C1 segment of cervical spinal cord (tissue), 14 donors: ENCODE results near the gene NOL3.

Experiments
- DNase-seq, 14 donors: peaks; one replicate each; lab custom pipeline; 2025; lab: John Stamatoyannopoulos, UW

Gene NOL3

DNA sequence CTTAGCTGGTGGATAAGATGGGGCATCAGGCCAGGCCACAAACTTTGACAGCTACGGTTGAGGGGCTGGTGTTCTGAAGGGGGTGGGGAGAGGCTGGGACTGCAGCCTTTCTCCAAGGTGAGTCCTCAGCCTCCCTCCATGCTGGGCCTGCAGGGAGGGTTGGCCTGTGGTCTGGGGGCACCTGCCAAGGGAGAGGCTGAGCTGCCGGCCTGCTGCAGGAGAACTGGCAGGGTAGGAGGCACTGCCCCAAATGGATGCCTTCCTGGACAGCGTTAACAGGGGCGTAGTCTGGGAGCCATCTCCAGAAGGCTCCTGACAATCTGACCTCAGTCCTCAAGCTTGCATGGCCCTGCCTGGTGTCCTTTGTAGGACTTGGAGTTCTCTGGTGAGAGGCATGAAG lies 33.7 kb downstream of the NOL3 start:
- no peak for DNase-seq

DNA sequence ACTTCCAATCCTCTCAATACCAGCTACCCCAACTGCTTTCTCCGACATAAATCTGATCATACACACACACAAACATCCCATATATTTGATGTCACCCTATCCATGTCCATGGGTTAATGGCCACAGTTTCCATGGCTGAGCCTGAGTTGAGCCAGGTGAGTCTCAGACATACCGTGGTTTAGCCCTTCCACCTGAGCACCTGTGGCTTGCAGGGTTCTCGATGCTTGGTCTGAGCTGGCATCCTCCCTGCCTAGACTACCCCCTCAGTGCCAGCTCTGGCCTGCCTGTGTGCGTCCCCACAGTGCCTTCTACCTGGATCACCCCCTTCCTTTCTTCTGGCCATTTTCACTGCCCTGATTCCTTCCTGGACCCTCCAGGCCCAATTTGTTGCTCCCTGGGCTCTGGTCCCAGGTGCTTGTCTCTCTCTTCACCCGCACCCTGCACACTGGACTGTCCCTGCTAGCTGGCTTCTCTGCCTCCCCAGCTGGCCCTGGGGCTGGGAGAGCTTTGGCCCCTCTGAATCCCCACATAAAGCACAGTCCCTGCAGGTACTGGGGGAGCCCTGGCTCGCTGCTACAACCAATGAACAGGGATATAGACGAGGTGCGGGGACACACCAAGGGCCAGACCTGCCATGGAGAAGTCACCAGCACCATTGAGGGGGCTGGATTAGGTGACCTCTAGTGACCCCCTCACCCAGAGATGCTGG lies 35.9 kb downstream of the NOL3 start:
- no peak for DNase-seq

DNA sequence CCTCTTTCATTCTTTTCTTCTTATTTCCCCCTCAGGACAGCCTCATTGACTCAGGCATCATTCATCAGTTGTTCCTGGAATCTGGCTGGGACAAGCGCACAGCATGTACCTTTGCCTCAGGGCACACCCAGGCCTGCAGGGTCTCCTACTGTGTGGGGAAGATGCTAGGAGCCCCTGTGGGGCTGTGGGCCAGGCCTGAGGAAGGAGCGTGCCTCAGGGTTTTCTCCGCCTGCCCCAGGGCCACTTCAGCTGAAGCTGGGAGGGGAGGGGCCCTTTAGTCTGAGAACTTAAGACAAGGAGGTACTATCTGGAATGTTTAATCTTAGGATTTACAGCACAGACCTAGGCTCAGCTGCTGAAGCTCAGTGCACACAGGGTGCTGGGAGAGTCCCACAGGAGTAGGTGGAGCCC lies 36.5 kb downstream of the NOL3 start:
- DNase-seq: no peak

DNA sequence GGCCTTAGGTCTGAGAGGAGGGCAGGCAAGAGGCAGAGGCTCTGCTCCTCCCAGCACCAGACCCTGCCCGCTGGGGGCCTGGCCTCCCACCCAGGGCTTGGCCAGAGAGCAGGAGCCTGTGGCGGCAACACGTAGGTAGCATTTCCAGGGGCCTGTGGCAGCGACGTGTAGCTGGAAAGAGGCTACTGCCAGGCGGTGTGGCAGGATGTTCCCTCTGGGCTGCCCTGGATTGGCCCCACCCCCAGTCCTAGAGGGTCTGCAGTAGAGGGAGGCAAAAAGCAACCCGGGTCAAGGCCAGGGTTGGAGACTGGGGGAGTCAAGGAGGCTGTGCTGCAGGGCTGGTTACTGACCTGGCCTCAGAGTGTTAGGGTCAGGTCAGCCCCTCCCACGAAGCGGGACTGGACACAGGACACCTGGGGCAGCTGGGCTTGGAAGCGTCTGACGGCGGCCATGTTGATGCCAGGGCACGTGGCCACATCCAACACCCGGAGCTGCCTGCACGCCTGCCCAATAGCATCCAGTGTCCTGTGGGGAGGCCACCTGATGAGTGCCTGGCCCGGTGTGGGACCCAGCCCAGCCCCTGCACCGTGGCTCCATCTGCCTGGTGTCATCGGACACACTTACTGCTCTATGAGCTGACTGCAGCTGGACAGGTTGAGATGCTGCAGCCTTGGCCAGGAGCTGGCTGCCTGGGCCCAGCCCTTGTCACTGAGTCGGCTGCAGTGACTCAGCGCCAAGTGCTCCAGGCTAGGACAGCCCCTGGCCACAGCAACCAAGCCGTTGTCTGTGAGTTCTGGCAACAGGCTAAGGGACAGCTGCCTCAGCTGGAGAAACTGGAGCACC lies 37.1 kb downstream of the NOL3 start:
- DNase-seq: no peak

DNA sequence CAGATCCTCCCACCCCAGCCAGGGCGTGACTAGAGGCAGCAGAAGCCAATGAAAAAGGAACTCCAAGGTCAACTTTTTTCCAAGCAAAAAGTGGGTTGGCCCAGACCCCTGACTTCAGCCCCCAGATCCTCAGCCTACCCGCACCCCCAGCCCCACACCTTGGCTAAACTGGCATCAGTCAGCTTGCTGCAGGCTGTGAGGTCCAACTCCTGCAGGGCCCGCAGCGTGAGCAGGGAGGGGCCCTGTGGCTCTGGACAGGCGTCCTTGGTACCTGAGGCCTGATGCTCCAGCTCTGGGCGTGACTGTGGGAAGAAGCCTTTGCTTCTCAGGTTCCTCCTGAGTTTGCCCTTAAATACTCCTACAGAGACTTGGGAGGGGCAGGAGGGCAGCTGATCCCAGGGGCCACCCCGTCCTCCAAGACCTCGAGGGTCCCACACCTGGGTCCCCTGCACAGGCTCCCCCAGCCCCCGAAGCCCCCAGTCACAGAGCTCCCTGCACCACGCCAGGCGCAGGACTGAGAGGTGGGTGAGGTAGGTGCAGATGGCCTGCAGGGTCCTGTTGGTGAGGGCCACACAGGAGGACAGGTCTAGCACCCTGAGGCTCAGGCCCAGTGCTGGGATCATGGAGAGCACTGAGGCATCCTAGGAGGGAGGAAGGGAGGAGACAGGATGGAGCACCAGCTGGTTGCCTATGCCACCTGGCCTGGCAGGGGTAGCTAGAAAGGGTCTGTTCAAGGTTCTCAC lies 38.0 kb downstream of the NOL3 start:
- DNase-seq: no peak

DNA sequence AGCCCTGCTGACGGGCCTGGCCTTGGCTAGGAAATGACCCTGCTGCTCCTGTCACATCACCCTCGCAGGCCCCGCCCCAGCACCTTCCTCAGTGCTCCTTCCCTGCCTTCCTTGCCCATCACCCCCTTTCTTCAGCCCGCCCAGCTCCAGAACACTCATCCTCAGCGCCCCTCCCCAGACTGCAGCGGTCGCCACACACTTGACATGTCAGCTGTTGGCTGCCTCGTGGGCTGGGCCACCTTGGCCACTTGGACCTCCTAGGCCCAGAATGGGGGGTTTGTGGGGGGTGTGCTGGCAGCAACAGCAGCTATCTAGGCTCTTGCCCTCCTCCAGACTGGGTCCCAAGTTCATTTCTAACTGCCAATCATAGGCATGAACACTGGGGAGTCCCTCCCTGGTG lies 39.2 kb downstream of the NOL3 start:
- DNase-seq: no peak

DNA sequence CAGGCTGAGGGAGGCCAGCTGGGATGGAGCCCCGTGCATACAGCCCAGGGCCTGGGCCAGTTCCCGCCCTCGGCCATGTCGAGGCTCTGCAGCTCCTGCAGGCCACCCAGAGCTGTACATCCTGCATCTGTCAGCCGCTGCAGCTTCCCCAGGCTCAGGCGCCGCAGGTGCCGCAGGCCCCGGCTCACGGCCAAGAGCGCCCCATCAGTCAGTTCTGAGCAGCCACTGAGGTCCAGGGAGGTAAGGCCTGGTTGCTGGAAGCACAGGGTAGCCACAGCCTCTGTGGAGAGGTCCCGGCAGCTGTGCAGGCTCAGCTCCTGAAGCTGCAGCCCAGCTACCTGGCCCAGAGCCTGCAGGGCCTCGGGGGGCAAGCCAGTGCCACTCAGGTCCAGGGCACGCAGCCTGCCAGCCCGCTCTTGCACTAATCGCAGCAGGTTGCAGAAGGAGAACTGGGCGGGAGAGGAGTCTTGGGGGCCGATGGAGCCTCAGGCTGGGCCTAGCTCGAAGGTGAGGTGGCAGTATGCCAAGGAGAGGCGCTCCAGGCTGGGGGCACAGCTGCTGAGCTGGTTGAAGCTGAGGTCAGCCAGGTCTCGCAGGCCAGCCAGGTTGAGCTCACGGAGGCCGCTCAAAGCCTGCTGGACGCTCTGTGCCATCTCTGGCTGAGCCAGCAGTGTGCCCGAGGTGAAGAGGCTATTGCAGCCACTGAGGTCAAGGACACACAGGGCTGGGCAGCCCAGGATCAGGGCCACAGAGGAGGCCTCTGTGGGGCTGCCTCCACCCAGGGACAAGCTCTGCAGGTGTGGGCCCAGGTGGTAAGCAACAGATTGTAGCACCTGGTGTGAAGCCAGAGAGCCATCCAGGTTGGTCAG lies 40.0 kb downstream of the NOL3 start:
- DNase-seq: no peak

DNA sequence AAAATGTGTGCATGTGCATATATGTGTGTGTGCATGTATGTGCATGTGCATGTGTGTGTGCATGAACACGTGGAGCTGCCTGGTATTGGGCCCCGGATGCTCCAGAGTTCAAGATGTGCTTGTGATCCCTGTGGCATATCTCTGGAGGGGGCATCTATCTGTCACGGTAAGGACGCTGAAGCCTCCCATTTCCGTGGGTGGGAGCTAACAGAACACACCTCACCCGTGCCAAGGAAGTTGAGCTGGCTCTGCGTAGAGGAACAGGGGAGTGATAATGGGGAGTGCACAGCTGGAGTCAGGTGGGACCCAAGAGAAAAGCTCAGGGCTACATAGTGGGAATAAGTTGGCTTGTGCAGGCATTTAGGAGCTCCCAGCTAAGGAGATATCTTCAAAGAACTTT lies 41.3 kb downstream of the NOL3 start:
- DNase-seq: no peak

DNA sequence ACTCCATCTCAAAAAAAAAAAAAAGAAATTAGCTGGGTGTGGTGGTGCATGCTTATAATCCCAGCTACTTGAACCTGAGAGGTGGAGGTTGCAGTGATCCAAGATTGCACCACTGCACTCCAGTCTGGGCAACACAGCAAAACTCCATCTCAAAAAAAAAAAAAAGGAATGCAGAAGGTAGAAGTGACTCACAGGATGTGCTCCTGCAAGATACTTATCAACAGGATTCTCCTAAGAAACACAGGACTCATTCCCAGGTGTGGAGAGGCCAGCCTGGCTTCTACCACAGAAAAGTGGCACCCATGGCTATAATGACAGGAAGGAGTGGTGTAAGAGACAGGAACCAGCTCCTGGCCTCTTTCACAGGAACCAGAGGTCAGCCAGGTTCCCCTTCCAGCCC lies 42.4 kb downstream of the NOL3 start:
- DNase-seq: no peak

DNA sequence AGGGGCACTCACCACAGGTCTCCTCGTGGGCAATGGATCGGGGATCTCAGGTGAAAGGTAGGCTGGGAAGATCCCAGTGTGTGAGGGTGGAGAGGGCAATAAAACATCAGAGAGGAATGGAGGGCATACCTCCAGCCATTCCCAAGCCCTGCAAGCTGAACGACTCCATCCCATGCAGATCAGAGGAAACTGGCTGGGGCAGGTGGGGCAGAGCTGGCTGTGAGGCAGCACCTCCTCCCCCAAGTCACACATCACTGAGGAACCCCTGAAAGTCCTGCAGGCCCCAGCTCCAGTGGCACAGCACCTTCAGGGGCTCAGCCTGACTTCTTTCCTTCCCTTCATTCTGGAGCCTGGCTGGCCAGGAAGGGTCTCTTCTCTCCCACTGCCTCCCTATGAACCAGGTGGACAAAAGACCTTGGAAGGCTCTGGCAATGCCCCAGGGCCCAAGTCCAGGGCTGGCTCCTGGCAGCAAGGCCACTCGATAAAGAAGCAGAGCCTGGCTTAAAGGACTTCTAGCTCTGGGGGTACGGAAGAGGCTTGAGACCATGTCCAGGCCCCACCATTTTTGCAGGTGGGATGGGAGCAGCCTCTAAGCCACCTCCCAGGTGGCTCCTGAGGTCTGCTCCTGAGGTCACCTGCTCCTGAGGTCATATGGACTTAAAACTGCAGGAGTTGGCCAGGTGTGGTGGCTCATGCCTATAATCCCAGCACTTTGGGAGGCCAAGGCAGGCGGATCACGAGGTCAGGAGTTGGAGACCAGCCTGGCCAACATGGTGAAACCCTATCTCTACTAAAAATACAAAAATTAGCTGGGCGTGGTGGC lies 43.1 kb downstream of the NOL3 start:
- DNase-seq: no peak

DNA sequence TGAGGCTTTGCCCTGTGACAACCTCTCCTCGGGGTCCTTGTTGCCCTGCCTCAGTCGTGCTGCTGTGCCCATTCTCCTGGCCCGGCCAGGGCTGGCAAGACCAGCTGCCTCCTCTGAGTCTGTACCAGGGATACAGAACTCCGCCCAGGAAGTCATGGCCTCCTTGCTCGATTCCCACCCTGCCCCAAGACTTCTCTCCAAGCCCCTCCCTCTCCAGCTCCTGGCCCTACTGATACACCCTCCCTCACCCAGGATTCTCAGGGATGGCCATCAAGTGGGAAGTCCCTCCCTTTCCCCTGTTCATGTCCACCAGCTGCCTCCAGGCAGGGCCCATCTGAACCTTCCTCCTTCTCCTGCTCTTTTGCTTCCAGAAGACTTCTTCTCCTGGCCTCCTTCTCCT lies 45.4 kb downstream of the NOL3 start:
- DNase-seq: no peak

DNA sequence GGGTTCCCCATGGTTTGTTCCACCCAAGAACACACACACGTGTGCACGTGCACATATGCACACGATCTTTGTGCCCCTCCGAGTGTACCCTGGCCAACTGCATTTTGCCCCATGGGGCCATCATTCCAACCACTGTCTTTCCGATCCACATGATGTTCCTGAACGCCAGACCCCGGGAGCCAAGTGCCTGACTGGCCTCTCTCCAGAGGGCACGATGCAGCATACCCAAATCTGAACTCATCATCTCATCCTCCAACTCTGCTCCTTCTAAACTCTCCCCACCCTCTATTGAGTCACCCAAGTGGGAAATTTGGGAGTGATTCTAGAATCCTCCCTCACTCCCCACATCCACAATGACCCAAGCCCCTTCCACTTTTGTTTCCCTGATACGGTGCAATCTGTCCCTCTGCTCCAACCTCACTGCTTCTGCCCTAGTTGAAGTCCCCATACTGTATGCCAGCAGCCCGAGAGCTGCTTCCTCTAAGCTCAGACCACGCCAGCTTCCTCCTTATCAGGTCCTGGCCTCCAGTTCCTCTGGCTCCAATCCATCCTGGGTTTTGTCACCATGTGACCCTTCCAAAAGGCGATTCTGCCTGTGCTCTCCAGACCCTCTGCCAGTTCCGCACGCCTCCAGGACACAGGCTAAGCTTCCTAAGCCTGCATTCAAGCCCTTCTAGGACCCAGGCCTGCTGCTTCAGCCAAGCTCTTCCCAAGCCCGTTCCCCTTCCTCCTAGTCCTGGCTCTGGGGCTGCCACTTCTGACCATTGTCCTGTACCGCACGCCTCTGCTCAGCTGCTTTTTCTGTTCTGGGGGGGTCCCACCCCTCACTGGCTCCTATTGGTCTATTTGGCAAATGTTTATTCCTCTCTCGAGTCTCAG lies 46.5 kb downstream of the NOL3 start:
- DNase-seq: peak in 4 of 14 donors; percentile 10 to 23 (median 18)

DNA sequence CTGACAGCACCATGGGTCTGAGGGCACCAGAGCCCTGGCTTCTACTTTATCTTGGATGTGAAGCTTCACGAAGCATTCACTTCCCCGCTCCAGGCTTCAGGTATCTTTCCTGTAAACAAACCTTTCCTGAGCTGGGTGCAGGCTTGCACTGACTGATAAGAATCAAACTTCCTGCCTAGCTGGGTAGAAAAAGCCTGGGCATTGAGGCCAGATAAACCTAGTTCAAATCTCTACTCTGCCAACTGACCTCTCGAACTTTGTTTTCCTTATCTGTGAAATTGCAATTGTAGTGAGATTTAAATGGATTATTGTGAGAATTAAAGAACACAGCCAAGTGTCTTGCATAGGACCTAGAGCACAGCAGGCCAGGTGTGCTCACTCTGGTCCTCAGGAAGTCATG lies 53.7 kb downstream of the NOL3 start:
- no peak for DNase-seq
